Prostate gland (tissue), 2 donors: ENCODE measurements around the gene TMEM178B. TPM values are rescaled to one million over a fixed set of nuclear protein-coding genes. Genes with fewer than 3 reads are reported as not detected.

Experiments
- DNase-seq: peaks from one replicate; pipeline ENCODE4 v3.0.0-alpha.2; 2019; ENCODE audit warnings: low spot score
- H3K27ac ChIP-seq, 2 donors: fragments of 200-600 bp; sonication (generic); 2 replicates each; pipeline ENCODE4 v1.5.1; 2017 to 2019
- H3K27me3 ChIP-seq: fragments of 200-600 bp; sonication (generic); replicated peaks from 2 replicates; pipeline ENCODE4 v1.5.1; 2019; ENCODE audit not compliant: insufficient read depth
- H3K36me3 ChIP-seq, 2 donors: fragments of 200-600 bp; sonication (generic); 1 replicate in 1 of 2; 2 replicates in 1 of 2; pipeline versions ENCODE4 v1.5.1 to v1.8.1; 2017 to 2019
- H3K4me1 ChIP-seq: fragments of 200-600 bp; sonication (generic); replicated peaks from 2 replicates; pipeline ENCODE4 v1.5.1; 2019
- H3K4me3 ChIP-seq, 2 donors: fragments of 200-600 bp; sonication (generic); 2 replicates each; pipeline ENCODE4 v1.5.1; 2017 to 2019
- H3K9me3 ChIP-seq: fragments of 200-600 bp; sonication (generic); 2 replicates; pipeline ENCODE4 v1.5.1; 2017
- POLR2A ChIP-seq: fragments of 450-650 bp; IDR thresholded peaks from one replicate; pipeline ENCODE4 v1.6.1; 2016; ENCODE audit warnings: antibody characterized with exemption, mild to moderate bottlenecking
- POLR2AphosphoS5 ChIP-seq: sonication (generic); formaldehyde crosslinking; IDR thresholded peaks from one replicate; pipeline ENCODE4 v1.6.1; 2017; ENCODE audit warnings: antibody characterized with exemption
- WGBS: methylation state at CpG from one replicate; pipeline ENCODE4 v1.1.5; 2018; 5-methylcytosine and 5-hydroxymethylcytosine counted together
- intact Hi-C: fragments of 100-400 bp; cut with DNase I; formaldehyde crosslinking; loops from one replicate; pipeline ENCODE4 v1.14.2; 2022
- total RNA-seq, 2 donors: library from RNA; depleted of rRNA; stranded (reverse); fragments of >200 nt; gene quantifications; one replicate each; pipeline ENCODE4 v1.1.0, GENCODE V29; 2016
- TF ChIP-seq, protein P1 (sequence below), 4 experiments: fragments of 200-600 bp in 2 of 4; fragments of 450-650 bp in 2 of 4; sonication (generic) in 2 of 4; IDR thresholded peaks; 1 replicate in 3 of 4; 2 replicates in 1 of 4; pipeline ENCODE4 v1.5.1; 2016 to 2019; ENCODE audit warnings: antibody characterized with exemption in 4 of 4, mild to moderate bottlenecking in 2 of 4, moderate library complexity in 2 of 4

Gene TMEM178B
- total RNA-seq, 2 donors from 2014 or later = 3.4 to 5.2 TPM

DNA sequence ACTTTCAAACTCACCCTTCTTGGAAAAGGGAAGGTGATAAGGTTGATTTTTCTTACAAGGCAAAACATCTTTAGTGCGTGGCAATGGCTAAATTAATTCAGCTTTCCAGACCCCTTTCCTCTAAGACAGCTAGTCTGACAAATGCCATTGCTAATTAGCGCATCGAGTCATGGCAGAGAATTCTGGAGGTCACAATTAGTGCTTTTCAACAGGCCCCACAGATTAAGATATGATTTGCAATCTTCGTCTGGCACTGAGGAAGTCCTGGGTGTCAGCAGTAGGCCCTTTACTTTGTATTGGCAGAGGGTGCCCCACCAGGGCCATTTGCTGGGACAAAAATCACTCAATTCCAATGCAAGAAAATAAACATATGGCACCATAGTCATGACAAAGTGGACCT lies 288.1 kb downstream of the TMEM178B start:
- H3K27me3 ChIP-seq = no peaks in the 10 kb centered on the region
- no peak for DNase-seq
- TF ChIP-seq, protein P1, sequence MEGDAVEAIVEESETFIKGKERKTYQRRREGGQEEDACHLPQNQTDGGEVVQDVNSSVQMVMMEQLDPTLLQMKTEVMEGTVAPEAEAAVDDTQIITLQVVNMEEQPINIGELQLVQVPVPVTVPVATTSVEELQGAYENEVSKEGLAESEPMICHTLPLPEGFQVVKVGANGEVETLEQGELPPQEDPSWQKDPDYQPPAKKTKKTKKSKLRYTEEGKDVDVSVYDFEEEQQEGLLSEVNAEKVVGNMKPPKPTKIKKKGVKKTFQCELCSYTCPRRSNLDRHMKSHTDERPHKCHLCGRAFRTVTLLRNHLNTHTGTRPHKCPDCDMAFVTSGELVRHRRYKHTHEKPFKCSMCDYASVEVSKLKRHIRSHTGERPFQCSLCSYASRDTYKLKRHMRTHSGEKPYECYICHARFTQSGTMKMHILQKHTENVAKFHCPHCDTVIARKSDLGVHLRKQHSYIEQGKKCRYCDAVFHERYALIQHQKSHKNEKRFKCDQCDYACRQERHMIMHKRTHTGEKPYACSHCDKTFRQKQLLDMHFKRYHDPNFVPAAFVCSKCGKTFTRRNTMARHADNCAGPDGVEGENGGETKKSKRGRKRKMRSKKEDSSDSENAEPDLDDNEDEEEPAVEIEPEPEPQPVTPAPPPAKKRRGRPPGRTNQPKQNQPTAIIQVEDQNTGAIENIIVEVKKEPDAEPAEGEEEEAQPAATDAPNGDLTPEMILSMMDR (IDR thresholded peaks at IDR 0.05) = no peak
- TF ChIP-seq POLR2AphosphoS5 (no peak), POLR2A (no peak)
- no peak overlapping the region for H3K4me3 ChIP-seq
- no peak overlapping the region for H3K27ac ChIP-seq
- intact Hi-C loops = no loop called here
- H3K9me3 ChIP-seq = no peaks in the 10 kb centered on the region
- WGBS = 83% methylated on average over 4 of the region's 4 CpGs
- H3K36me3 ChIP-seq = no peaks in the 10 kb centered on the region
- no peaks in the 10 kb centered on the region for H3K4me1 ChIP-seq

DNA sequence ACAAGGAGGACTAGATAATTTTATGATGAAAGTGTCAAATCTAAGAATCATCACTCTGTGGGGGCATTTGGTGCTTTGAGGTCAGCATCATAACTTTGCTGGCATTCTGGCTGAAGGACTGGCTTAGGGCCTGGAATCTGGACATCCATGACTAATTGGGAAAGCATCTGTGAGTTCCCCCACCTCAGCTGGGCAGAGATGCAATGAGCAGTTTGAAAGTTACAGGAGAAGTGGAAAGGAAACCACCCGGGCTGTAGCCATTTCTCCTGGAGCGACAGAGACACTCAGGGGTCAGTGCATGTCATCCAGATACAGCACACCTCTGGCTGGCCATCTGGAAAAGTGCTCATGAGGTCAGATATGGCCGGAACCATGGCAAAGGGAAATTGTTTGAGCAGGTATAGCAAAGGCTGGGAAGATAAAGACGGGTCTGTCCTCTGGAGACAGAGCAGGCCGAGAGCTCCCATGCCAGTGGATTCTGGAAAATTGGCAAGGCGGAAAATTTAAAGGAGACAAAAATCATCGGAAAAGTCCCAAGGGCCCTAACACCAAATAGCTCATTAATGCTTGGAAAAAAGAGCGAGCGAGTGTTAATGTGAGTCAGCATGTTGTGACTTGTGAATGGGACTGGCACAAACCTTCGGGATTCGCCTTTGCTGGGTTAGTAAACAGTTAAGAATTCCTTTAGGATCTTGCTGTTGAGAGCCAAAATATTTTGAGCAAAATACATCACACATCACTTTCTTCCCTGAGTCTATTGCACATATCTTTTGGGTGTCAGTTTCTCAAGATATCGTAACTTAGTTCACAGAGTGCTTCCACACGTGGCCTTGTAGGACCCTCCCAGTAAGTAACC lies 288.9 kb downstream of the TMEM178B start:
- no peaks in the 10 kb centered on the region for H3K36me3 ChIP-seq
- H3K27ac ChIP-seq = no peak overlapping the region
- no peak overlapping the region for H3K4me3 ChIP-seq
- H3K9me3 ChIP-seq = no peaks in the 10 kb centered on the region
- no peaks in the 10 kb centered on the region for H3K27me3 ChIP-seq
- intact Hi-C loops = no loop called here
- no peak for DNase-seq
- WGBS = 62% methylated on average over 13 of the region's 13 CpGs
- TF ChIP-seq POLR2AphosphoS5 = no peak
- TF ChIP-seq, protein P1 (IDR thresholded peaks at IDR 0.05) = no peak
- TF ChIP-seq POLR2A = no peak
- no peaks in the 10 kb centered on the region for H3K4me1 ChIP-seq

DNA sequence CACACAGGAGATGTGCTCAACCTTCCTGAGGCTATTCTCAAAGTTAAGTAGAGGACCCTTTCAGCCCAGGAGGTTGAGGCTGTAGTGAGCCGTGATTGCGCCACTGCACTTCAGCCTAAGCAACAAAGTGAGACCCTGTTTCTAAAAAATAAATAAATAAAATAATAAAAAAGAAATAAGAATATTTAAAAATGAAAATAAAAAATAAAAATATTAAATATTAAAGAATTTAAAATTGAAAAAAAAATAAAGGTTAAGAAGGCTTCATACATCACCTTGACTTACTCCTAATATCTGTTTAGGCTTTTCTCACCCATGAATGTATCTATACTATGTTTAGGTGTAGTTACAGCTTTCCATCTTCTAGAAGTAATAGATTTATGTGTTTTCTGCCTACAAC lies 289.9 kb downstream of the TMEM178B start:
- no peaks in the 10 kb centered on the region for H3K27me3 ChIP-seq
- 98% methylated on average over 2 of the region's 2 CpGs for WGBS
- H3K9me3 ChIP-seq = no peaks in the 10 kb centered on the region
- no peaks in the 10 kb centered on the region for H3K36me3 ChIP-seq
- H3K4me3 ChIP-seq = no peak overlapping the region
- TF ChIP-seq POLR2A (no peak), POLR2AphosphoS5 (no peak)
- TF ChIP-seq, protein P1 (IDR thresholded peaks at IDR 0.05) = no peak
- intact Hi-C loops = no loop called here
- peaks cover 2% of the 10 kb centered on the region for H3K4me1 ChIP-seq
- no peak for DNase-seq
- H3K27ac ChIP-seq = no peak overlapping the region

DNA sequence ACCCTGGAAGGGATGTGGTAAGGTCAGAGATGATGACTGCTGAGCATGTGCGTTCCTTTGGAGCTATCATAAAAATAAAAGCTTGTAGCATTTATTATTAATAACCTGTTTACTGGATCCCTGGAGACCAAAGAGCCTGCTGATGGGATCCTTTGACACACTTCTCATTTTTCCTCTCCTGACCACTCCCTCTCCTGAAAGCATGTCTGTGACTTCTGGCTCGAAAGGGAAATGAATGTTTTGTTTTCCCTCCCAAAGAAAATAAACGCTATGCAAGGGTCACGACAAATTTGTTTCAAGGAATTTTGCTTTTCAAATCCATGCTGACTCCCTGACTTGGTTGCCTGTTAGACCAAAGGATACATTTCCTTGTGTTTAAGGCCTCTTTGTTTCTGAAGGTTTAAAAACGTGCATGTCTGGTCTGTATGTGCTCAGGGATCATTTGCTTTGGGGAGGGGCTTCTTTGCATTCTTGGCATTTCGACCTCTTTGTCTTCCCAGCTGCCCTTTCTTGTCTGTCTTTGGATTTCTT lies 292.3 kb downstream of the TMEM178B start:
- no peaks in the 10 kb centered on the region for H3K36me3 ChIP-seq
- 27% methylated on average over 6 of the region's 6 CpGs for WGBS
- no peak for DNase-seq
- no peaks in the 10 kb centered on the region for H3K9me3 ChIP-seq
- TF ChIP-seq, protein P1 (IDR thresholded peaks at IDR 0.05) = no peak
- no peak for TF ChIP-seq POLR2A
- TF ChIP-seq POLR2AphosphoS5 = no peak
- H3K27me3 ChIP-seq = no peaks in the 10 kb centered on the region
- H3K4me3 ChIP-seq = no peak overlapping the region
- intact Hi-C loops = no loop called here
- peaks cover 7% of the 10 kb centered on the region for H3K4me1 ChIP-seq
- H3K27ac ChIP-seq = no peak overlapping the region

DNA sequence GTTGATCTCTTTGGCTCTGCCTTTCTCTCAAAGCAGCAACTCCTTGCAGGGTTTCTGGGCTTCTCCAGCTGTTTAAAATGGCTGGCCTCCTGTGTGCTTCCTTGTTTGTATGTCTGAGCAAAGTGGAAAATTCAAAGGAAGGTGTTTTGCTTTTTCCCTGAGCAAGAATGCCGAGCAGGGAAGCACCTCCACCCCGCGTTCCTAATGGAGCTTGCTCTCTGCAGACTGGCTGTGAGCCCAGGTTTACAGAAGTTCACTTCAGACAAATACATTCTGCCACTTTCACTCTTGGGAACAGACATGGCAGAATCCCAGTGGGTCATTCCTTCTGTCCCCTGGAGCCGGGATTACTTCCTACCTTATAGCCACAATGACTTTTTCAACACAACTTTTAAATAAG lies 295.6 kb downstream of the TMEM178B start:
- H3K36me3 ChIP-seq = no peaks in the 10 kb centered on the region
- H3K27ac ChIP-seq = peak overlapping the region; percentile 43 to 74
- H3K27me3 ChIP-seq = no peaks in the 10 kb centered on the region
- no peak overlapping the region for H3K4me3 ChIP-seq
- peaks cover 7% of the 10 kb centered on the region for H3K4me1 ChIP-seq
- DNase-seq = peak; percentile 65
- WGBS = 11% methylated on average over 4 of the region's 4 CpGs
- intact Hi-C loops = no loop called here
- TF ChIP-seq POLR2AphosphoS5 (peak; percentile 44), POLR2A (no peak)
- TF ChIP-seq, protein P1 (IDR thresholded peaks at IDR 0.05) = no peak
- H3K9me3 ChIP-seq = no peaks in the 10 kb centered on the region
